Thoracic aorta (tissue), 2 donors: ENCODE results near the gene CAND2. TPM values are rescaled to one million over a fixed set of nuclear protein-coding genes. Genes with fewer than 3 reads are reported as not detected.

Source experiments
- ATAC-seq: fragments of 150-250 bp; one replicate; pipeline ENCODE4 v1.8.0; 2017; ENCODE audit warnings: low read depth; ENCODE audit not compliant: insufficient number of reproducible peaks, low FRiP score
- DNase-seq: peaks from one replicate; pipeline ENCODE4 v3.0.0-alpha.2; 2020; ENCODE audit warnings: low spot score
- H3K27ac ChIP-seq, 2 donors: fragments of 200-600 bp; sonication (generic); 1 replicate in 1 of 2; 2 replicates in 1 of 2; pipeline ENCODE4 v1.5.1; 2016; ENCODE audit warnings: mild to moderate bottlenecking in 2 of 2, moderate library complexity in 2 of 2
- H3K27me3 ChIP-seq: fragments of 200-600 bp; sonication (generic); replicated peaks from 2 replicates; pipeline ENCODE4 v1.6.0; 2016; ENCODE audit warnings: mild to moderate bottlenecking; ENCODE audit not compliant: insufficient read depth
- H3K36me3 ChIP-seq: fragments of 200-600 bp; sonication (generic); one replicate; pipeline ENCODE4 v1.5.1; 2016
- H3K4me1 ChIP-seq, 2 donors: fragments of 200-600 bp; sonication (generic); 1 replicate in 1 of 2; 2 replicates in 1 of 2; pipeline versions ENCODE4 v1.5.1 to v1.6.0; 2016; ENCODE audit warnings: low read depth in 2 of 2, mild to moderate bottlenecking in 1 of 2; ENCODE audit not compliant: control insufficient read depth in 1 of 2
- H3K4me3 ChIP-seq: fragments of 200-600 bp; sonication (generic); 2 replicates; pipeline ENCODE4 v1.5.1; 2016; ENCODE audit warnings: mild to moderate bottlenecking
- H3K9me3 ChIP-seq: fragments of 200-600 bp; sonication (generic); 2 replicates; pipeline ENCODE4 v1.5.1; 2016
- CTCF ChIP-seq: fragments of 200-600 bp; sonication (generic); IDR thresholded peaks from one replicate; pipeline ENCODE4 v1.5.1; 2019; ENCODE audit warnings: antibody characterized with exemption
- total RNA-seq, 2 donors: library from RNA; depleted of rRNA; stranded (reverse); fragments of >200 nt; gene quantifications; one replicate each; pipeline versions ENCODE4 v1.1.0 to v1.2.3, GENCODE V29; 2016

The CAND2 gene
- total RNA-seq, 2 donors from 2014 or later: 25.9 to 44.6 TPM

GRCh38 chr3:12791430-12791829, 5.0 kb upstream of the CAND2 start:
- Histone ChIP-seq H3K4me3 (no peak overlapping the region), H3K27ac (no peak overlapping the region), H3K4me1 (peaks cover 0 to 3% of the 10 kb centered on the region in 2 donors), H3K27me3 (no peaks in the 10 kb centered on the region), H3K9me3 (no peaks in the 10 kb centered on the region), H3K36me3 (no peaks in the 10 kb centered on the region)
- no peak for TF ChIP-seq CTCF
- ATAC-seq (no peak), DNase-seq (no peak)

- DNase-seq (no peak), ATAC-seq (no peak)
- Histone ChIP-seq H3K4me3 (no peak overlapping the region), H3K27me3 (no peaks in the 10 kb centered on the region), H3K36me3 (no peaks in the 10 kb centered on the region), H3K4me1 (peaks cover 3 to 16% of the 10 kb centered on the region in 2 donors), H3K9me3 (no peaks in the 10 kb centered on the region), H3K27ac (no peak overlapping the region)
- no peak for TF ChIP-seq CTCF
These were observed 2.8 kb upstream of the CAND2 start for GRCh38 chr3:12793701-12794100.

- Histone ChIP-seq H3K4me1 (peaks cover 3 to 28% of the 10 kb centered on the region in 2 donors), H3K4me3 (peak overlapping the region; percentile 73), H3K9me3 (no peaks in the 10 kb centered on the region), H3K27me3 (no peaks in the 10 kb centered on the region), H3K36me3 (no peaks in the 10 kb centered on the region), H3K27ac (peak overlapping the region; percentile 90 to 94)
- no peak for TF ChIP-seq CTCF
- no peak for ATAC-seq
- no peak for DNase-seq
These were observed 828 bp downstream of the CAND2 start for GRCh38 chr3:12797124-12797891.

- DNase-seq: no peak
These were observed 1.5 kb downstream of the CAND2 start for GRCh38 chr3:12797892-12798558.

More at GRCh38 chr3:12797892-12798558, 1.5 kb downstream of the CAND2 start:
- Histone ChIP-seq H3K9me3 (no peaks in the 10 kb centered on the region), H3K27me3 (no peaks in the 10 kb centered on the region), H3K36me3 (no peaks in the 10 kb centered on the region), H3K4me3 (peak overlapping the region; percentile 73), H3K27ac (peak overlapping the region; percentile 90 to 94), H3K4me1 (peaks cover 3 to 28% of the 10 kb centered on the region in 2 donors)
- no peak for TF ChIP-seq CTCF
- ATAC-seq: no peak
